Natural killer cell (primary cell): Measurements from ENCODE around the gene PI4KB. TPM values are rescaled to one million over a fixed set of nuclear protein-coding genes. Genes with fewer than 3 reads are reported as not detected.

Experiments
- ATAC-seq, 3 donors: fragments of 150-1000 bp in 2 of 3; fragments of 200-7000 bp in 1 of 3; cut with Tn5 transposase; 1 replicate in 1 of 3; 2 replicates in 2 of 3; pipeline ENCODE4 v1.10.0; 2021; ENCODE audit warnings: mild to moderate bottlenecking in 2 of 3, moderate library complexity in 2 of 3
- DNase-seq, 2 donors: peaks; one replicate each; pipeline versions ENCODE4 v3.0.0 to v3.0.0-alpha.2; 2013 to 2021; ENCODE audit warnings: mixed read lengths in 1 of 2
- H3K27ac ChIP-seq: one replicate; pipeline ENCODE4 v1.5.1; 2013; ENCODE audit warnings: mild to moderate bottlenecking, low read length
- H3K27me3 ChIP-seq: one replicate; pipeline ENCODE4 v1.6.1; 2013; ENCODE audit warnings: low read length; ENCODE audit not compliant: control insufficient read depth, insufficient read depth
- H3K36me3 ChIP-seq: one replicate; pipeline ENCODE4 v1.6.1; 2013; ENCODE audit warnings: low read length; ENCODE audit not compliant: control insufficient read depth, insufficient read depth
- H3K4me1 ChIP-seq: one replicate; pipeline ENCODE4 v1.6.1; 2013; ENCODE audit warnings: low read length; ENCODE audit not compliant: control insufficient read depth, insufficient read depth
- H3K4me3 ChIP-seq: one replicate; pipeline ENCODE4 v1.5.1; 2013; ENCODE audit warnings: low read length
- H3K9me3 ChIP-seq: one replicate; pipeline ENCODE4 v1.6.1; 2013; ENCODE audit warnings: low read length; ENCODE audit not compliant: control insufficient read depth, insufficient read depth
- H3K27ac Mint-ChIP-seq, 2 donors: one replicate each; pipeline ENCODE4 v1.8.0; 2022; ENCODE audit warnings: mild to moderate bottlenecking in 2 of 2, mixed read lengths in 2 of 2, moderate library complexity in 1 of 2
- H3K27me3 Mint-ChIP-seq, 2 donors: one replicate each; pipeline ENCODE4 v1.8.0; 2022; ENCODE audit warnings: low read depth in 2 of 2, mixed read lengths in 2 of 2
- H3K36me3 Mint-ChIP-seq: one replicate; pipeline ENCODE4 v1.8.0; 2022; ENCODE audit warnings: mixed read lengths
- H3K4me1 Mint-ChIP-seq, 2 donors: one replicate each; pipeline ENCODE4 v1.8.0; 2022; ENCODE audit warnings: mixed read lengths in 2 of 2
- H3K4me3 Mint-ChIP-seq: one replicate; pipeline ENCODE4 v1.8.0; 2022; ENCODE audit warnings: mild to moderate bottlenecking, moderate library complexity, mixed read lengths
- H3K9me3 Mint-ChIP-seq, 2 donors: one replicate each; pipeline ENCODE4 v1.8.0; 2022; ENCODE audit warnings: mixed read lengths in 2 of 2
- CTCF ChIP-seq: fragments of 200-600 bp; IDR thresholded peaks from one replicate; pipeline ENCODE4 v1.8.0; 2022; ENCODE audit warnings: antibody characterized with exemption
- WGBS: methylation state at CpG from one replicate; pipeline ENCODE4 v1.1.7; 2013; ENCODE audit warnings: missing lambda C conversion rate; ENCODE audit not compliant: insufficient coverage; 5-methylcytosine and 5-hydroxymethylcytosine counted together
- intact Hi-C: fragments of 100-400 bp; cut with micrococcal nuclease; formaldehyde crosslinking; loops from one replicate; pipeline ENCODE4 v1.14.2; 2022
- total RNA-seq, 4 donors: library from RNA; stranded (reverse); fragments of 120-200 nt in 1 of 4; gene quantifications; one replicate each; pipeline versions ENCODE4 v1.2.3 to v1.2.4, GENCODE V29; 2013 to 2022

PI4KB gene
- total RNA-seq, 3 donors from 2014 or later (not counting 1 experiment from before 2014, with no cell fraction given), result 68.2 to 99.3 (median 95.0) TPM

GRCh38 chr1:151315565-151316235 lies 11.5 kb downstream of the PI4KB start:
- Mint-ChIP-seq H3K9me3 (no peaks in the 10 kb centered on the region), H3K27me3 (no peaks in the 10 kb centered on the region), H3K4me3 (no peak overlapping the region), H3K4me1 (peaks cover 30 to 42% of the 10 kb centered on the region in 2 donors), H3K36me3 (no peaks in the 10 kb centered on the region), H3K27ac (no peak overlapping the region)
- Histone ChIP-seq H3K36me3 (peaks cover 70% of the 10 kb centered on the region), H3K27me3 (no peaks in the 10 kb centered on the region), H3K9me3 (no peaks in the 10 kb centered on the region), H3K4me3 (no peak overlapping the region), H3K27ac (no peak overlapping the region), H3K4me1 (no peaks in the 10 kb centered on the region)
- no peak for ATAC-seq
- WGBS, result 96% methylated on average over 17 of the region's 17 CpGs
- TF ChIP-seq CTCF, result no peak
- no peak for DNase-seq
- intact Hi-C loops, result no loop called here

GRCh38 chr1:151314137-151314875 lies 12.9 kb downstream of the PI4KB start:
- H3K36me3 ChIP-seq, result peaks cover 76% of the 10 kb centered on the region
- Mint-ChIP-seq H3K36me3 (no peaks in the 10 kb centered on the region), H3K4me3 (no peak overlapping the region), H3K27ac (peak overlapping the region; percentile 21 to 27), H3K9me3 (no peaks in the 10 kb centered on the region), H3K27me3 (no peaks in the 10 kb centered on the region), H3K4me1 (peaks cover 26 to 40% of the 10 kb centered on the region in 2 donors)
- no peak overlapping the region for H3K27ac ChIP-seq
- ATAC-seq (no peak), DNase-seq (no peak)
- intact Hi-C loops, result no loop called here
- no peaks in the 10 kb centered on the region for H3K27me3 ChIP-seq
- no peak overlapping the region for H3K4me3 ChIP-seq
- no peaks in the 10 kb centered on the region for H3K9me3 ChIP-seq
- WGBS, result 88% methylated on average over 2 of the region's 3 CpGs
- no peaks in the 10 kb centered on the region for H3K4me1 ChIP-seq
- no peak for TF ChIP-seq CTCF

GRCh38 chr1:151313501-151313900 lies 13.7 kb downstream of the PI4KB start:
- no peak overlapping the region for H3K4me3 ChIP-seq
- Mint-ChIP-seq H3K9me3 (no peaks in the 10 kb centered on the region), H3K4me3 (no peak overlapping the region), H3K4me1 (peaks cover 31 to 46% of the 10 kb centered on the region in 2 donors), H3K27me3 (no peaks in the 10 kb centered on the region), H3K36me3 (no peaks in the 10 kb centered on the region), H3K27ac (peak overlapping the region in 1 of 2 donors; percentile 27)
- no peaks in the 10 kb centered on the region for H3K9me3 ChIP-seq
- peaks cover 73% of the 10 kb centered on the region for H3K36me3 ChIP-seq
- H3K4me1 ChIP-seq, result no peaks in the 10 kb centered on the region
- no peaks in the 10 kb centered on the region for H3K27me3 ChIP-seq
- H3K27ac ChIP-seq, result no peak overlapping the region
- ATAC-seq (no peak), DNase-seq (no peak)
- intact Hi-C loops, result no loop called here
- 98% methylated on average over 2 of the region's 2 CpGs for WGBS
- TF ChIP-seq CTCF, result no peak
